ENCODE results near the gene E2F2. TPM values are rescaled to one million over a fixed set of nuclear protein-coding genes. Genes with fewer than 3 reads are reported as not detected.

E2F2 gene
- total RNA-seq, 1 donor from 2014 or later = 2.9 TPM

DNA sequence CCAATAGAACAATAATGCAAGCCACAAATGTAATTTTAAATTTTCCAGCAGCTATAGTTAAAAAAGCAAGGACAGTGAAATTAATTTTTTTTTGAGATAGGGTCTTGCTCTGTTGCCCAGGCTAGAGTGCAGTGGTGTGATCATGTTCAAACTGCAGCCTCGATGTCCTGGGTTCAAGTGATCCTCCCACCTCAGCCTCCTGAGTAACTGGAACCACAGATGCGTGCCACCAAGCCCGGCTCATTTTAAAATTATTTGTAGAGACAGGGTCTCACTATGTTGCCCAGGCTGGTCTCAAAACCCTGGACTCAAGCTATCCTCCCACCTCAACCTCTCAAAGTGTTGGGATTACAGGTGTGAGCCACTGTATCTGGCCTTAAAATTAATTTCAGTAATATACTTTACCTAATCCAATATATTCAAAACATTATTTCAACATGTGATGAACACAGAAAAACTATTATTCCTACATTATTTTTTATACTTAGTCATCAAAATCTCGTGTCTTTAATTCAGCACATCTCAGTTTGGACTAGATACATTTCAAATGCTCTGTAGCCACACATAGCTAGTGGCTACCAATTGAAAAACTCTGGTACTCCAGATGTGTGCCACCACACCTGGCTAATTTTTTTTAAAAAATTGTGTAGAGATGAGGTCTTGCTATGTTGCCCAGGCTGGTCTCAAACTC, 39.1 kb upstream of the E2F2 start:
- H3K4me1 ChIP-seq = peaks cover 13% of the 10 kb centered on the region
- TF ChIP-seq, protein P1, sequence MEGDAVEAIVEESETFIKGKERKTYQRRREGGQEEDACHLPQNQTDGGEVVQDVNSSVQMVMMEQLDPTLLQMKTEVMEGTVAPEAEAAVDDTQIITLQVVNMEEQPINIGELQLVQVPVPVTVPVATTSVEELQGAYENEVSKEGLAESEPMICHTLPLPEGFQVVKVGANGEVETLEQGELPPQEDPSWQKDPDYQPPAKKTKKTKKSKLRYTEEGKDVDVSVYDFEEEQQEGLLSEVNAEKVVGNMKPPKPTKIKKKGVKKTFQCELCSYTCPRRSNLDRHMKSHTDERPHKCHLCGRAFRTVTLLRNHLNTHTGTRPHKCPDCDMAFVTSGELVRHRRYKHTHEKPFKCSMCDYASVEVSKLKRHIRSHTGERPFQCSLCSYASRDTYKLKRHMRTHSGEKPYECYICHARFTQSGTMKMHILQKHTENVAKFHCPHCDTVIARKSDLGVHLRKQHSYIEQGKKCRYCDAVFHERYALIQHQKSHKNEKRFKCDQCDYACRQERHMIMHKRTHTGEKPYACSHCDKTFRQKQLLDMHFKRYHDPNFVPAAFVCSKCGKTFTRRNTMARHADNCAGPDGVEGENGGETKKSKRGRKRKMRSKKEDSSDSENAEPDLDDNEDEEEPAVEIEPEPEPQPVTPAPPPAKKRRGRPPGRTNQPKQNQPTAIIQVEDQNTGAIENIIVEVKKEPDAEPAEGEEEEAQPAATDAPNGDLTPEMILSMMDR (IDR thresholded peaks at IDR 0.05) = no peak
- TF ChIP-seq POLR2A (IDR thresholded peaks at IDR 0.05) = no peak
- TF ChIP-seq POLR2AphosphoS5 (IDR thresholded peaks at IDR 0.05; ENCODE audit: insufficient read depth in 1 of 2, low read depth in 1 of 2) = no peak
- intact Hi-C loops (cut with DNase I) = no loop called here
- H3K27me3 ChIP-seq = no peaks in the 10 kb centered on the region
- H3K36me3 ChIP-seq = no peaks in the 10 kb centered on the region
- H3K9me3 ChIP-seq = no peaks in the 10 kb centered on the region
- DNase-seq (ENCODE audit: extremely low spot score in 2 of 2) = no peak
- H3K27ac ChIP-seq = no peak overlapping the region
- no peak overlapping the region for H3K4me3 ChIP-seq

DNA sequence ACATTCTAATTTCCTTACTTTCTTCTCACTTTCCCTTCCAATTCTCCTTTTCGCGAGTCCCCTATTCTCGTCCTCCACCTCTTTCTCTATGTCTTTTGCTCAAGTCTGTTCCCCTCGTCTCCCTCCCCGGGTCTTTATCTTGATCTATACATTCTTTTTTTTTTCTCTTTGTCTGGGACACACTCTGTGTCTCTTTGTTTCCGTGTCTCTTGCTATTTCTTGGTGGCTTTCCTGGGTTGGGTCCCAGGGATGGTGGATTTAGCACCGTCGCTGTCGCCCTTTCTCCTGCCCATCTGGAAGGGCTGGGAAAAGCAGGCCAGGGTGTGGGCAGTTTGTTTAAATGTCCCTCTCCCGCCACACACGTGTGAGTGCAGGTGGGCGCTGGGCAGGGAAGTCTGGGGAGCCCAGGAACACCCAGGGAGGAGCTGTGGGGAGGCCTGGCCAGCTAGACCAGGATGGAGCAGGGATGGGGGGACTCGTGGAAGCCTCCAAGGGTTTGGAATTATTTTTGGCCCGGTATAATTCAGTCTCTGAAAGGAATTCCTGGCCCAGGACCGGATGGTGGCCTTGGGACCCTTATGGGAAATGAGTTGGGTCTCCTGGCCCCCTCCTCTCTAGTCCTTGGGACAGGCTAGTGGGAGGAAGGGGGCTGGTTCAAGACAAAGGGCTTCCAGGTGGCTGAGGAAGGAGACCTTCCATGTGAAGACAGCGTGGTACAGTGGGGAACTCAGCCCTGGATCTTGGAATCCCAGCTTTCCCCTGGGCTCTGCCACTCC, 37.8 kb upstream of the E2F2 start:
- no peak for DNase-seq (ENCODE audit: extremely low spot score in 2 of 2)
- intact Hi-C loops (cut with DNase I) = no loop called here
- H3K4me1 ChIP-seq = peaks cover 13% of the 10 kb centered on the region

GRCh38 chr1:23567996-23568607, 37.1 kb upstream of the E2F2 start:
- peak overlapping the region; percentile 50 to 70 for H3K4me3 ChIP-seq
- H3K36me3 ChIP-seq = no peaks in the 10 kb centered on the region
- TF ChIP-seq POLR2A (IDR thresholded peaks at IDR 0.05) = no peak
- TF ChIP-seq, protein P1 (IDR thresholded peaks at IDR 0.05) = no peak
- TF ChIP-seq POLR2AphosphoS5 (IDR thresholded peaks at IDR 0.05; ENCODE audit: insufficient read depth in 1 of 2, low read depth in 1 of 2) = no peak
- intact Hi-C loops (cut with DNase I) = no loop called here
- peak overlapping the region; percentile 77 for H3K27ac ChIP-seq
- no peaks in the 10 kb centered on the region for H3K27me3 ChIP-seq
- no peaks in the 10 kb centered on the region for H3K9me3 ChIP-seq
- DNase-seq (ENCODE audit: extremely low spot score in 2 of 2) = no peak
- peaks cover 15% of the 10 kb centered on the region for H3K4me1 ChIP-seq

More for the DNA sequence above, 37.8 kb upstream of the E2F2 start:
- H3K4me3 ChIP-seq = peak overlapping the region; percentile 50 to 70
- peak overlapping the region; percentile 77 for H3K27ac ChIP-seq
- no peaks in the 10 kb centered on the region for H3K27me3 ChIP-seq
- no peaks in the 10 kb centered on the region for H3K9me3 ChIP-seq
- TF ChIP-seq POLR2AphosphoS5 (IDR thresholded peaks at IDR 0.05; ENCODE audit: insufficient read depth in 1 of 2, low read depth in 1 of 2) = no peak
- no peak for TF ChIP-seq POLR2A (IDR thresholded peaks at IDR 0.05)
- TF ChIP-seq, protein P1 (IDR thresholded peaks at IDR 0.05) = no peak
- no peaks in the 10 kb centered on the region for H3K36me3 ChIP-seq

DNA sequence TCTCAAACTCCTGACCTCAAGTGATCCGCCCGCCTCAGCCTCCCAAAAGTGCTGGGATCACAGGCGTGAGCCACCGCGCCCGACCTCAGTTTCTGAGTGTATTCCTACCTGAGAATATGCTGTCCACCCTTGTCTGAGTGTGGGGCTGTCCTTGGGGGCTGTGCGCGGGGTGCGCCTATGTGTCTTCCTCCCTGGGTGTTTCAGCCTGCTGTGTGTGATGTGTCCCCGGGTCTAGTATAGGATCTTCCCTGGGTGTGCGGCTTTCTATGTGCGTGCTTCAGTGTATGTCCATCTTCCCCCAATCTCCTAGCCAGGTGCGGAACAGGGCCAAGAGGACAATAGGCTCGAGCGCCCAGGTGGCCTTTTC, 36.6 kb upstream of the E2F2 start:
- H3K27ac ChIP-seq = peak overlapping the region; percentile 77
- intact Hi-C loops (cut with DNase I) = no loop called here
- no peaks in the 10 kb centered on the region for H3K27me3 ChIP-seq
- DNase-seq (ENCODE audit: extremely low spot score in 2 of 2) = no peak
- H3K4me1 ChIP-seq = peaks cover 20% of the 10 kb centered on the region
- no peaks in the 10 kb centered on the region for H3K36me3 ChIP-seq
- peak overlapping the region; percentile 50 to 70 for H3K4me3 ChIP-seq
- no peak for TF ChIP-seq POLR2AphosphoS5 (IDR thresholded peaks at IDR 0.05; ENCODE audit: insufficient read depth in 1 of 2, low read depth in 1 of 2)
- TF ChIP-seq, protein P1 (IDR thresholded peaks at IDR 0.05) = no peak
- no peak for TF ChIP-seq POLR2A (IDR thresholded peaks at IDR 0.05)
- H3K9me3 ChIP-seq = no peaks in the 10 kb centered on the region

Data from vagina (tissue), 2 donors.